Suppressor macrophage treated with lipopolysaccharide for 4 hours (primary cell): ENCODE data around the gene WBP2.

Source experiments
- DNase-seq: peaks from one replicate; pipeline ENCODE4 v3.0.0-alpha.2; 2020

The WBP2 gene

GRCh38 chr17:75855310-75856061 lies at the start of gene WBP2:
Gene WBP2 (minus strand): TSS chr17:75855335. CDS start chr17:75855297, 38 bp downstream.
- DNase-seq: peak; percentile 99

GRCh38 chr17:75902406-75902805 lies 47.3 kb upstream of the WBP2 start:
- no peak for DNase-seq

DNA sequence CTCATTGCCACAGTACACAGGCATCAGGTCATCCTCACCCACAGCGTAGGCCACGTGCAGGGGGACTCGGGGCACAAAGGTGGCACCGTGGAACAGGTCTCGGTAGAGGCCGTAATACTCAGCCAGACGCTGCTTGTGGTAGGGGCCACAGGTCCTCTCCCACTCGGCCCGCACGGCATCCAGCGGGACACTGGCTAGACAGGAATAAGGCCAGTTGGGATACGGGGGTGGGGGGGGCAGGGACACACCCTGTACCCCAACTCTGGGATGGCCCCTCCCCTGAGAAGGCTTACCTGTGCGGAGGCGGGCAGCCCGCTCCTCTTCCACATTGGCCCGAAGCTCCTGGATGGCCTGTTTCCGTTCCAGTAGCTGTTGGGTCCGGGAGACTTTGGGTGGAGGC lies 46.6 kb upstream of the WBP2 start:
- no peak for DNase-seq

DNA sequence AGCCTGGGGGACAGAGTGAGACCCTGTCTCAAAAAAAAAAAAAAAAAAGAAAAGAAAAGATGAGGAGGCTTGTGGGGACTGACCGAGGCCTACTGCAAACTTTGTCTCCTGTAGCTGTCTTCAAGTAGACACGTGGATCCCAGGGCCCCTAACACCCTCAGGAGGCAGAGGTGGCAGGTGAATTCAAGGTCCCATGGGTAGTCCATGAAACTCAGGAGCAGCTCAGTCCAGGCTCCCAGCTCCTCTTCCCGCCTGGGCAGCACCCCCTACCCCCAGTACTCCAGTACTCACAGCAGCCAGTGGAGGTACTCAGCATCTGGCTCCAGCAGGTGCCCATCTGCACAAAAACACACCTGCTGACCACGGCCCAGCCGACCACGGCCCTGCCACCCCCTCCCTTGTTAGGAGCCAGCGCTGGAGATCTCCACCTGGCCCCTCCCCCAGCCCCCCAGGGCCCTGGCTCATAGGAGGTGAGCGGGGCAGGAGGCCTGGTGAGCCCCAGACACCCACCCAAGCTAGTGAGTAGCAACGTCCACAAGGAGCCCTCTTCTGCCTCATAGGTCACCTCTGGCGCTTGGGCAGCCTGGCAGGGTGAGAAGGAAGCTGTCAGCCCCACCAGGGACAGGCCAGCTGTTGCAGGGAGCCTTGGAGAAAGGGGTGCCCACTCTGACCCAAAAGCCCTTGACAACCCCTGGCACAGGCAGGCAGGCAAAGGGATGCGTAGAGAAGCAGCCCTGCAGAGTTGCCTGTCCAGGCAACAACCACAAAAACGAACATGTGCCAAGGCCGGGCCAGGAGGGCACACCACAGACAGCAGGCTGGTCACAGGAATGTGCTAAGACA lies 45.8 kb upstream of the WBP2 start:
- no peak for DNase-seq

DNA sequence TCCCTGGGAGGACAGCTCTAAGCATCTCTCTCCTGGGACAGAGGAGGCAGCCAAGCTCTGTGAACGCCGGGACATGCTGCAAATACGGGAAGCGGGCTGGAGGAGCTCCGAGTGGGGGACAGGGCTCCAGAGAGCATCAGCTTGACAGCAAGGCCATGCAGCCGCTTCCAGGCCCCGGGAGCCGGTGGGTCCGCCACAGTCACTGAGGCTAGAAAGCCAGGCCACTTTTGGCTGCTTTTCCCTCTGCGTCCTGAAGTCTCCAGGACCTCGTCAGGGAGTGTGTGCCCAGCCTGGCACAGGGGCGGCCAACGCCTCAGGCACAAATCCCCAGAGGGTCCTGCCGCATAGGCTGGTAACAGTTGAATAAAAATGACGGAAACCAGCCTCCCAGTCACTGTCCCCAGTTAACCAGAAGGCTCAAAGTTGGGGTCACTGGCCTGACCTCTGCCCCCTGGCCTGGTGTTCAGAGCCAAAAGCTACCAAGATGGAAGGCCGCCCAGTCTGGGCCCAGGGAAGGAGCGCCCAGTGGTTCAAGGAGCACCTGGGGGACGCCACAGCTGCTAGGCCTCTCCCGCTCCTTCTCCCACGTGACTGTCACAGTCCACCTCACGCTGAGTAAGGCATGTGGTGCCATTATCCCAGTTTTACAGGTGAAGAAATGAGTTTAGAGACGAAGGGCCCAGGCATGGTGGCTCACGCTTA lies 44.8 kb upstream of the WBP2 start:
- DNase-seq: no peak

DNA sequence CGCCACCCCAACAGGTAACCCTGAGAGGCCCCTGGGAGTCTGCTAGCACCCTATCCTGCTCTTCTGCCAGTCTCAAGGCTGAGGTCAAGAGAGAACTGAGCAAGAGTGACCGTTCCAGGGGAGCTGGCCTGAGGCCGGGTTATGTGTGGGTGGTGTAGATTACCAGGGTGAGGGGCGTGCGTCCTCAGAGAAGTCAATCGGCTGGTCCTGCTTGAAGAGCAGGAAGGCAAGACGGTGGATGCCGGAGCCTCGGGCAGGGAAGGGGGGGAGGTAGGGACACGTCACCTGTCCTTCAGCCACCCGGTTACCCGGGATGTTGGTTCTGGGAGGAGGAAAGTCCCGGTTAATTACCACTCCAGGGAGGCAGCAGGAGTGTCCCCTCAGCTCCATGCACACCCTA lies 44.2 kb upstream of the WBP2 start:
- DNase-seq: no peak

- no peak for DNase-seq
Observed at GRCh38 chr17:75898791-75899190, 43.7 kb upstream of the WBP2 start.

GRCh38 chr17:75898065-75898464 lies 42.9 kb upstream of the WBP2 start:
- no peak for DNase-seq

DNA sequence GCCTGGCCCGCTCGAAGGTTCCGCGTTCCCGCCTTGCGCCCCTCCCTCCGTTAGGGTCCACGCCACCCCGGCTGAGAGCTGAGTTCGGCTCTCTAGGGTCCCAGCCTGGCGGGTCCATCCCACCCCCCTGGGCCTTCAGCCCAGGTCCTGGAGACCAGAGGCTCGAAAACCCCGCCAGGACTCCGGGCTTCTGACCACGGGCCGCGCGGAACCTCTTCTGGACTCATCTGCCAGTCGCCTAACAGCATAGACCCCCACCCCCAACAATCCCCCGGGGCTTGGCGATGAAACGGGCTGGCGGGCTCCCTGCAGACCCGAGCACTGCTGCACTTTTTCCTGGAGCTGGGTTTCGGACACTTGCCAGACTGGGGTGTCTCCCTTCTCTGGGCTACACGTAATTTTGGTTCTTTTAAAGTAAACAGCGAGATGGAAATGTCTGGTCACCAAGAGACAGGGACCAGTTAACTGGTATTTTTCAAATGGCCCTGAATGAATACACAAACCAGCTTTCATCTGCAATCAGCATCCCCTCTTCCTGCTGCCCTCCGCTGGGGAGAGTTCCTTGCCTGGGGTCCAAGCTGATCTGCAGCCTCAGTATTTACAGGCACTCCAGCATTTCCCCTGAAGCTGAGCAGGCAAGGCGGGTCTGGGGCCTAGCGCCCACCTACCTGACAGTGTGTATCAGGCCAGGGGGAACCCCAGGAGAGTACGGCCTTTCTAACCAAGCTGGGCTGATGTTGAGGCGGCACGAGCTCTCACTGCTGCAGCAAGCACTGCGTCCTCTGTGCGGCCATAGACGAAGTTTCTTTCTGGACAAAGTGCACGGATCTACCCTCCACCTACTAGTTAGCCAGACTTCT lies 42.3 kb upstream of the WBP2 start:
- DNase-seq: no peak

DNA sequence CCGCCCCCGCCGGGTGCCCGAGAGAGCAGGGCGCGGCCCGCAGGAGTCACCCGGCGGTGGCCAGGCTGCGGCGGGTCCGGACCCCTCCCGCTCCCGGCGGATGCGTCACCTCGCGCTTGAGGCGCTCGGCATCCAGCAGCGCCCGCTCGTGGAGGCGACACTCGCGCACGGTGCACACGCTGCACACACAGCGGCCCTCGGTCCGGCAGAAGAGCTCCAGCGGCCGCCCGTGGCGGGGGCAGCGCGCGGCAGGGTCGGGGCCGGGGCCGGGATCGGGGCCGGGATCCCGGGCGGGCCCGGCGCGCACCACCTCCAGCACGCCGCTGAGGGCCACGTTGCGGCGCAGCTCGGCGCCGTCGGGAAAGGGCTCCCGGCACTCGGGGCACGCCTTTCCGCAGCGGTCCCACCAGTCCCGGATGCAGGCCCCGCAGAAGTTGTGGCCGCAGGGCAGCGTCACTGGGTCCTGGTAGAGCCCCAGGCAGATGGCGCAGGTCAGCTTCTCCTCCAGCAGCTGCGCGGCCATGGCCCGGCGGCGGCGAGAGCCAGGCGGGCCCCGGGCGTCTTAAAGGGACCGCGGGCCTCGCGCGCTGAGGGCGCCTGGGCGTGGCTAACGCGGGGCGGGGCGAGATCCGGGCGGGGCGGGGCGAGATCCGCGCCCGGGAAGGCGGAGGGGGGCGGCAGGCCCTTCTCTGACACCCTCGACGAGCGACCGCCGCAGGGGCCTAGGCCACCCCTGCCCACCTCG lies 41.5 kb upstream of the WBP2 start, which contains the start of gene TRIM65:
Gene TRIM65 (minus strand): TSS at position 537 of the 745 bp plus-strand sequence. CDS start 14 bp downstream, at position 523.
- peak; percentile 90 for DNase-seq

GRCh38 chr17:75895370-75896155 lies 40.4 kb upstream of the WBP2 start:
- DNase-seq: peak; percentile 53

DNA sequence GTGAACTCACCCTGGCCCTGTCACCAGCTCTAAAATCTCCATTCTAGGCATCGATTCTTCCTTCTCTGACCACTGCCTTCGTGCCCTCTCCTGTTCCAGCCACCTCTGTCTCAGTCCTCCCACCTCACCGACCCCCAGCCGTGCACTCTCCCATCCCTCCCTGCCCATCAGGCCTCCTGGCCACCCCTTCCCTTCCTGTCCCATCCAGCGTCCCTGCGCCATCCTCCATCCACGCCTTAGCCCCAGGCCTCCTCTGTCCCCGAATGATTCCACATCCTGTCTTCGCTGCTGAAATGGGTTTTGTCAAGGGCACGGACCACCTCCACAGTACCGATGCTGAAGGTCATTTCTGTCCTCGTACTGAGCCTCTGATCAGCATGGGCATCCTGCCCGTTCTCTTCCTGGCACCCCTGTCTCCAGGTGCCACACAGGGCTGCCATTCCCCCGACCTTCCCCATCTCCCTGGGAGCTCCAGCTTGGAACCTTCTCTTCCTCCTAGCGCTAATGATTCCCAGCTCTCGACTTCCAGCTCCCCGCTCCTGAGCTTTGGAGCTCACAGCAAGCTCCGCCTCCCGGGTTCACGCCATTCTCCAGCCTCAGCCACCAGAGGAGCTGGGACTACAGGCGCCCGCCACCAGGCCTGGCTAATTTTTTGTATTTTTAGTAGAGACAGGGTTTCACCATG lies 39.1 kb upstream of the WBP2 start:
- no peak for DNase-seq

- no peak for DNase-seq
Observed at GRCh38 chr17:75893305-75894048, 38.3 kb upstream of the WBP2 start.

- DNase-seq: no peak
Observed at GRCh38 chr17:75892556-75893224, 37.6 kb upstream of the WBP2 start.

DNA sequence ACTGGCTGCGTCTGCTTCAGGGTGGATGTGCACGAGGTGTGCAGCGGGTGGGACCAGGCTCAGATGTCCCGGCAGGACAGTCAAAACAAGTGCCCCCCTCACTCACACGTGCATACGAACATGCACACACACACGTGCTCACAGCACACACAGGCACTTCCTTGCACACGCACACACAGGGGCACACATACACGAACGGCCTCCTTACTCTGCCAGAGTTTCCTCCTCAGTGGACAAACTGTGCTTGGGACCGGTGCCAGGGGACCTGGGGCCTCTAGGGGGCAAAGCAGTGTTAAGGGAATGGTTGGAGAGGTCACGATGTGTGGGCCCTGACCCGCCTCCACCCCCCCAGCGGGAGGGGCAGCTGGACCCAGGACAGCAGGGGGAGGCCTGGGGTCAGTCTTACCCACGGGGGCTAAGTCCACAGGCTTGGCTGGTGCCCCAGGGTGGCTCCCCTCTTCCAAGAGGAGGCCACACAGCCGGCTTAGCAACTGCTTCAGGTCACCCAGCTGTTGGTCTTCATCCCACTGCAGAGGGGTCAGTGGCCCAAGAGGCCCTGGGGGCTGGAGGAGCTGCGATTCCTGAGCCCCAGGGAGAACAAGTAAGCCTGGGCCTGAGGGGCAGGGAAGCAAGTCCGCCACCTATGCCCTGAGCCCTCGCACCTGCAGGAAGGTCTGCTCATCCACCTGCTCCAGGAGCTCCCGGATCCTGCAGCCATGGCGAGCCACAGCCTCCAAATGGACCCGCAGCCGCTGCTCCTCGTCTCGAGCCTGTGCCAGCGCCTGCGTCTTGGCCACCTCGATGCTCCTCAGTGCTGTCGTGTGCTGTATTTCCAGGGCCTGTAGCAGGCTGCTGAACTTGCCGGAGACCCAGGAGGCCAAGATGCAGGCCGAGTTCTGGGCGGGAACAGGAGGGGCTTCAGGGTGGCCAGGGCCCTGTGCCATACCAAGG lies 36.7 kb upstream of the WBP2 start:
- no peak for DNase-seq

DNA sequence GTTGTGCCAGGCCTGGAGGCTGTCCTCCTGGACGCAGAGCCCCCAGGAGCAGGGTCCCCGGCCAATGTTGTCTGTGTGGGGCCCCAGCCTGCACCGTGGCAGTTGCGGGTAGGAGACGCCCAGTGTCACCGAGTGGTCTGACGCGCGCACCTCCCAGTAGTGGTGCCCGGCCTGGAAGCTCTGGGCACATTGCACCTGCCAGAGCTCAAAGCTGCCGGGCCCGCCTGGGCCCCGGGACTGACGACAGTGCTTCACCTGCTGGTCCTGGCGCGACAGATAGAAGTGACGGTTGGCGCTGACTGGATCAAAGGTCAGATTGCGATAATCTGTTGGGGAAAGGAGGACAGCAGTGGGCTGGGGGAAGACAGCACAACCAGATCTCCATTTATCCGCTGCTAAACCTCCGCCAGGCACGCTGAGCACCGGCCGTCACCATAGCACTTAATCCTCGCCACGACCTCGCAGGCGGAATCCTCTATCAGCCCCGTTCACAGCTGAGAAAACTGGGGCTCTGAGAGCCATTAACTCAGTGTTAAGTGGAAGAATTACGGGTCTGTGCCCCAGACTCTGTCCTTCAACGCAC lies 36.0 kb upstream of the WBP2 start:
- DNase-seq: no peak

DNA sequence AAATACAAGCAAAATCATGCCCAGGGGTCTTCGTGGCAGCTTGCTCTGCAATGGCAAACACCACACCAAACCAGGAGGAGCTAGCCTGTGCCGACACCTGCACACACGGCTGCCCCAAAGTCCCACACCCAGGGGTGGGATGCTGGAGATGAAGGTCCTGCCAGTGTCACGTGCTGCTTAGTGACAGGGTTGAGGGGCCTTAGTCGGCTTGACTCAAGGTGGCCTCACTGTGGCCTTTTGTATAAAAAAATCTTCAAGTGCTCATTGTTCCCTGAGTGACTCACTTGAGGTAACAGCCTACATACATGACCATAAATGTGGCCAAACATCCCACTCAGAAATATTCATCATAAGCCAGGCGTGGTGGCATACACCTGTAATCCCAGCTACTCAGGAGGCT lies 34.3 kb upstream of the WBP2 start:
- DNase-seq: no peak
